ENCODE results near the gene PARL. TPM values are rescaled to one million over a fixed set of nuclear protein-coding genes. Genes with fewer than 3 reads are reported as not detected.

The PARL gene
- polyA plus RNA-seq, 1 experiment: 46.2 TPM

DNA sequence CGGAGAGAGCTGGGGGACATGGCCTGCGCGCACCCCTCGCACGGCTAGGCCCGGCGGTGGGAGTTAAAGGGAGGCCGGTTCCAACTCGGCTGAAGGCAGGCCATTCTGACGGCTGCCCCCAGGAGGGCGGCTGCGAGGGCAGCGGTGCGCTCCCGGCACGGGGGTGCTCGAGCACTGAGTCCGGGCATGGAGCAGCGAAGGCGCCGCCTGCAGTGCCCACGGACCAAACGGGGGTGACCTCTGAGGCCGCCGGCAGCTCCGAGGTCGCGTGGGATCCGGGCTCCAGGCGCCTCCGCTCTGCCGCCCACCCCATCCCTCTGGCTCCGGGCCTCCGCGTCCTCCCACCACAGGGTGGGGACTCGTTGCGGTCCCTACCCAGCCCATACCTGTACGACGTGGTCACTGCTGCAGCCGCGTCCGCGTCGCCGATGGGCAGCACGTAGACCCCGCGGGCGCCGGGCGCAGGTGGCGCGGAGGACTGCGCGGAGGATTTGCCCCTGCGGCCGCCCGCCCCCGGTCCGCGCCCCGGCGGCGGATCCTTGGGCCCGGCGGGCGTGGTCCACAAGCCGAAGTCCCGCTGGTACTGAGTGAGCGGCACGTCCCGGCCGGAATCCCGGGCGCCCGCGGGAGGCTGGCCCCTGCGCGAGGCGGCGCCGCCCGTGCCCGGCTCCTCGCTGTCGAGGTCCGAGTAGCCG, 59.8 kb downstream of the PARL start:
- no peak for DNase-seq (ENCODE audit: low read depth, low spot score)
- CTCF ChIA-PET: interaction anchor here (0.8 to 3.1 kb wide), 6 partner anchors 10 to 162 kb away, joined by 3 to 12 read pairs (median 4); partner anchors contain the start of gene PARL
- TF ChIP-seq, protein P1, sequence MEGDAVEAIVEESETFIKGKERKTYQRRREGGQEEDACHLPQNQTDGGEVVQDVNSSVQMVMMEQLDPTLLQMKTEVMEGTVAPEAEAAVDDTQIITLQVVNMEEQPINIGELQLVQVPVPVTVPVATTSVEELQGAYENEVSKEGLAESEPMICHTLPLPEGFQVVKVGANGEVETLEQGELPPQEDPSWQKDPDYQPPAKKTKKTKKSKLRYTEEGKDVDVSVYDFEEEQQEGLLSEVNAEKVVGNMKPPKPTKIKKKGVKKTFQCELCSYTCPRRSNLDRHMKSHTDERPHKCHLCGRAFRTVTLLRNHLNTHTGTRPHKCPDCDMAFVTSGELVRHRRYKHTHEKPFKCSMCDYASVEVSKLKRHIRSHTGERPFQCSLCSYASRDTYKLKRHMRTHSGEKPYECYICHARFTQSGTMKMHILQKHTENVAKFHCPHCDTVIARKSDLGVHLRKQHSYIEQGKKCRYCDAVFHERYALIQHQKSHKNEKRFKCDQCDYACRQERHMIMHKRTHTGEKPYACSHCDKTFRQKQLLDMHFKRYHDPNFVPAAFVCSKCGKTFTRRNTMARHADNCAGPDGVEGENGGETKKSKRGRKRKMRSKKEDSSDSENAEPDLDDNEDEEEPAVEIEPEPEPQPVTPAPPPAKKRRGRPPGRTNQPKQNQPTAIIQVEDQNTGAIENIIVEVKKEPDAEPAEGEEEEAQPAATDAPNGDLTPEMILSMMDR (IDR thresholded peaks at IDR 0.05; ENCODE audit: low read depth, low read length): no peak
- Histone ChIP-seq H3K4me3 (ENCODE audit: low read depth, low read length) (peak overlapping the region; percentile 75), H3K9me3 (ENCODE audit: control insufficient read depth, insufficient read depth, low read length) (no peaks in the 10 kb centered on the region), H3K27me3 (ENCODE audit: control insufficient read depth, insufficient read depth, low read length) (no peaks in the 10 kb centered on the region), H3K27ac (ENCODE audit: low read depth, low read length) (no peak overlapping the region)
- POLR2A ChIA-PET: interaction anchor here (0.6 to 1.7 kb wide), 3 partner anchors 10 to 891 kb away, joined by 3 to 7 read pairs (median 3); partner anchors contain the start of gene PARL

DNA sequence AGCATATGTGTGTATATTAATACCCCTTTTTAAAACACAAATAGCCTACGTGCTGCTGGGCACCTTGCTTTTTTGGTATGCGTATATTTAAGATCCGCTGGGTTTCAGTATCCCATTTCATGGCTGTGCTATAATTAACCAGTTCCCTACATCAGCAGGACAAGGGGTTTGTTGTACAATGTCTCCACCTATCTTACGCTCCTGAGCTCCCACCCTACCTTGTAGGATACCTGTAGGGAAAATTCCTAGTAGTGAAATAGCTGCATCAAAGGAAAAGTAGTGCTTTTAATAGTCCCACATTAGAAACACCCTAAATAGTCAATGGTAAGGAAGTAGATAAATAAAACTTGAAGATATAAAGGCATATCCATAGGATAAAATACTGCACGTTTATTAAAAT, 60.7 kb downstream of the PARL start:
- TF ChIP-seq, protein P1 (IDR thresholded peaks at IDR 0.05; ENCODE audit: low read depth, low read length): no peak
- ChIA-PET POLR2A (no interaction called here), CTCF (interaction anchor here (3.1 kb wide), 1 partner anchor 61 kb away, joined by 12 read pairs; the partner anchor contains the start of gene PARL)
- Histone ChIP-seq H3K27me3 (ENCODE audit: control insufficient read depth, insufficient read depth, low read length) (no peaks in the 10 kb centered on the region), H3K27ac (ENCODE audit: low read depth, low read length) (no peak overlapping the region), H3K4me3 (ENCODE audit: low read depth, low read length) (no peak overlapping the region), H3K9me3 (ENCODE audit: control insufficient read depth, insufficient read depth, low read length) (no peaks in the 10 kb centered on the region)
- DNase-seq (ENCODE audit: low read depth, low spot score): no peak

DNA sequence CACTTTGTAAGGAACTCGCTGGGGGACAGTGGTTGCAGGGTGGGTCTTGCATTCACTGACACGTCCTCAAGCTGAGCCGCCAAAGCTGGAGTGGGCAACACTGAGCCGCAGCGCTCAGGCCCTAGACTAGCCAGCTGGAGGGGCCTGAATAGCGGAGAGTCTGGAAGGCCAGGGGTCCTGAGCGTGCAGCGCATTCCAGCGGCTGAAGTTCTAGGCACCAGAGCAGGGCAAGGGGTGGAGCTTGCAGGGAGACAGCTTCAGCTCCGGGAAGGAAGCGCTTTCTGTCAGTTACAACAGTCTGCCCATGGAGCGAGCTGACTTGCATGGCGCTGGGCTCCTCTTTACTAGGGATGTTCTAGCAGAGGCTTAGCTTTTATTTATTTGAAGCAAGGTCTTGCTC, 62.0 kb downstream of the PARL start:
- ChIA-PET CTCF (interaction anchor here (0.9 kb wide), 1 partner anchor 62 kb away, joined by 3 read pairs; the partner anchor contains the start of gene PARL), POLR2A (no interaction called here)
- H3K27me3 ChIP-seq (ENCODE audit: control insufficient read depth, insufficient read depth, low read length): no peaks in the 10 kb centered on the region
- TF ChIP-seq, protein P1 (IDR thresholded peaks at IDR 0.05; ENCODE audit: low read depth, low read length): no peak
- no peak overlapping the region for H3K4me3 ChIP-seq (ENCODE audit: low read depth, low read length)
- no peaks in the 10 kb centered on the region for H3K9me3 ChIP-seq (ENCODE audit: control insufficient read depth, insufficient read depth, low read length)
- H3K27ac ChIP-seq (ENCODE audit: low read depth, low read length): no peak overlapping the region
- DNase-seq (ENCODE audit: low read depth, low spot score): no peak

DNA sequence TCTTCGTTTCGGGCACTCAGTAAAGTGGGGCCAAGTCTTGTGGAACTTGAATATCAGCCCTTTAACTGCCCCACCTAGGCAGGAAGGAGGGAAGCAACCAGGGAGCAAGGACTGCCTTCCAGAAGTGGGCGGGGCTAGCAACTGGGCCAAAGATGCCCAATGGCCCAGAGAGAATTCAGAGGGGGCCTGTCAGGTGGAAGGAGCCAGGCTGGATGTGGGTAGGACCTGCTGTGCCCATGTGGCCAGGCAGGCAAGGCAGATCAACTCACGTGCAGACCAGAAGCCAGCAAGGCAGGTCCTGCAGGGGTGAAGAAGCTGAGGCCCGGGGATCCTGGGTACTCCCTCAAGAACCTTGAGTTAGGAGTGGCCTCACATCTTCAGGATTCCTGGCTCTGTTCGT, 64.8 kb downstream of the PARL start:
- CTCF ChIA-PET: no interaction called here
- no peak overlapping the region for H3K27ac ChIP-seq (ENCODE audit: low read depth, low read length)
- TF ChIP-seq, protein P1 (IDR thresholded peaks at IDR 0.05; ENCODE audit: low read depth, low read length): no peak
- no peak for DNase-seq (ENCODE audit: low read depth, low spot score)
- POLR2A ChIA-PET: no interaction called here
- H3K27me3 ChIP-seq (ENCODE audit: control insufficient read depth, insufficient read depth, low read length): no peaks in the 10 kb centered on the region
- no peak overlapping the region for H3K4me3 ChIP-seq (ENCODE audit: low read depth, low read length)
- H3K9me3 ChIP-seq (ENCODE audit: control insufficient read depth, insufficient read depth, low read length): no peaks in the 10 kb centered on the region; the same call in 1 of the 2 replicates
